Measurements from ENCODE around the gene CIC. TPM values are rescaled to one million over a fixed set of nuclear protein-coding genes. Genes with fewer than 3 reads are reported as not detected.

The CIC gene
- total and polyA plus RNA-seq, 10 of the 15 experiments (the other 5 are each of a cell fraction or from before 2014, with no cell fraction given) = 0.18 to 50.6 (median 7.1) TPM

DNA sequence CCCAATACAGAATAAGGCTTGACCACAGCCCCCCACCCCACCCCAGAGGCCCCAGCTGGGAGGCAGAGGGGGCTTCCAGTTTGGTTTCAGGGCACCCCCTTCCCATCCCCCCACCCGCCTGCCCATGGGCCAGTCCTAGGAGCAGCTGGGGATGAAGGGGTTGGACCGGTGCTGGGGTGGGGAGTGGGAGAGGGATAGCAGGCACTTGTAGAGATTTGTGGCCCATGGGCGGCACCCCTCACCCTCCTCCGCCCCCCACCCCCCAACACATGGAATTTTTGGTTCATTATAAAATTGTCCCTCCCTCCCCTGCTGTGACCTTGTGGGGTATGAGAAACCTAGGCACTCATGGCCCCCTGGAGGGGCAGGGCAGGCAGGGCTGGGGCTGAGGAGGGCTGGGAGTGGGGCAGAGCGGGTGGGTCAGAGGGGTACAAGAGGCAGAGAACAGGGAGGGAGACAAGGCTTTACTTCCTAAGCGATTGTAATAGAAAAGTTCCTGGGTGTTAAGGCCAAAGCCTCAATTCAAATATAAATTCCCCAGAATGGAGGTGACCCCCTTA, 21.3 kb upstream of the CIC start (continued):
- TF ChIP-seq HDGF (IDR thresholded peaks at IDR 0.05) (no peak), FOXK2 (IDR thresholded peaks at IDR 0.05) (no peak), SMAD1 (IDR thresholded peaks at IDR 0.05; ENCODE audit: low read depth, partially characterized antibody) (no peak), USF1 (IDR thresholded peaks at IDR 0.05; ENCODE audit: borderline replicate concordance, extremely low read length, insufficient read depth, low read depth, low read length) (no peak), NR2C1 (IDR thresholded peaks at IDR 0.05) (no peak), RB1 (IDR thresholded peaks at IDR 0.05; ENCODE audit: borderline replicate concordance) (no peak), CBX3 (IDR thresholded peaks at IDR 0.05; ENCODE audit: borderline replicate concordance, low read depth) (no peak), BRCA1 (IDR thresholded peaks at IDR 0.05; ENCODE audit: low read depth, low read length) (no peak), EP300 (IDR thresholded peaks at IDR 0.05; ENCODE audit: borderline replicate concordance in 1 of 2, control insufficient read depth in 1 of 2, low read depth in 2 of 2, low read length in 2 of 2) (no peak), RAD51 (IDR thresholded peaks at IDR 0.05) (no peak), STAT3 (IDR thresholded peaks at IDR 0.05; ENCODE audit: low read depth, low read length) (no peak), CTCF (IDR thresholded peaks at IDR 0.05 in 2 of 3, conservative IDR thresholded peaks at IDR 0.05 in 1 of 3; ENCODE audit: control insufficient read depth in 2 of 3, extremely low read depth in 1 of 3, insufficient read depth in 1 of 3, low read depth in 3 of 3, low read length in 3 of 3) (no peak), SUZ12 (IDR thresholded peaks at IDR 0.05; ENCODE audit: unreplicated experiment) (no peak)
- TF ChIP-seq, protein P1, sequence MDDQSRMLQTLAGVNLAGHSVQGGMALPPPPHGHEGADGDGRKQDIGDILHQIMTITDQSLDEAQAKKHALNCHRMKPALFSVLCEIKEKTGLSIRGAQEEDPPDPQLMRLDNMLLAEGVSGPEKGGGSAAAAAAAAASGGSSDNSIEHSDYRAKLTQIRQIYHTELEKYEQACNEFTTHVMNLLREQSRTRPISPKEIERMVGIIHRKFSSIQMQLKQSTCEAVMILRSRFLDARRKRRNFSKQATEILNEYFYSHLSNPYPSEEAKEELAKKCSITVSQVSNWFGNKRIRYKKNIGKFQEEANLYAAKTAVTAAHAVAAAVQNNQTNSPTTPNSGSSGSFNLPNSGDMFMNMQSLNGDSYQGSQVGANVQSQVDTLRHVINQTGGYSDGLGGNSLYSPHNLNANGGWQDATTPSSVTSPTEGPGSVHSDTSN (IDR thresholded peaks at IDR 0.05; ENCODE audit: insufficient replicate concordance, low read depth, low read length) = no peak
- TF ChIP-seq, protein P2, sequence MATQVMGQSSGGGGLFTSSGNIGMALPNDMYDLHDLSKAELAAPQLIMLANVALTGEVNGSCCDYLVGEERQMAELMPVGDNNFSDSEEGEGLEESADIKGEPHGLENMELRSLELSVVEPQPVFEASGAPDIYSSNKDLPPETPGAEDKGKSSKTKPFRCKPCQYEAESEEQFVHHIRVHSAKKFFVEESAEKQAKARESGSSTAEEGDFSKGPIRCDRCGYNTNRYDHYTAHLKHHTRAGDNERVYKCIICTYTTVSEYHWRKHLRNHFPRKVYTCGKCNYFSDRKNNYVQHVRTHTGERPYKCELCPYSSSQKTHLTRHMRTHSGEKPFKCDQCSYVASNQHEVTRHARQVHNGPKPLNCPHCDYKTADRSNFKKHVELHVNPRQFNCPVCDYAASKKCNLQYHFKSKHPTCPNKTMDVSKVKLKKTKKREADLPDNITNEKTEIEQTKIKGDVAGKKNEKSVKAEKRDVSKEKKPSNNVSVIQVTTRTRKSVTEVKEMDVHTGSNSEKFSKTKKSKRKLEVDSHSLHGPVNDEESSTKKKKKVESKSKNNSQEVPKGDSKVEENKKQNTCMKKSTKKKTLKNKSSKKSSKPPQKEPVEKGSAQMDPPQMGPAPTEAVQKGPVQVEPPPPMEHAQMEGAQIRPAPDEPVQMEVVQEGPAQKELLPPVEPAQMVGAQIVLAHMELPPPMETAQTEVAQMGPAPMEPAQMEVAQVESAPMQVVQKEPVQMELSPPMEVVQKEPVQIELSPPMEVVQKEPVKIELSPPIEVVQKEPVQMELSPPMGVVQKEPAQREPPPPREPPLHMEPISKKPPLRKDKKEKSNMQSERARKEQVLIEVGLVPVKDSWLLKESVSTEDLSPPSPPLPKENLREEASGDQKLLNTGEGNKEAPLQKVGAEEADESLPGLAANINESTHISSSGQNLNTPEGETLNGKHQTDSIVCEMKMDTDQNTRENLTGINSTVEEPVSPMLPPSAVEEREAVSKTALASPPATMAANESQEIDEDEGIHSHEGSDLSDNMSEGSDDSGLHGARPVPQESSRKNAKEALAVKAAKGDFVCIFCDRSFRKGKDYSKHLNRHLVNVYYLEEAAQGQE (IDR thresholded peaks at IDR 0.05; ENCODE audit: low read depth, low read length) = no peak

Measured in GM12878 (cell line).